Measurements from ENCODE around the gene PSMD8. TPM values are rescaled to one million over a fixed set of nuclear protein-coding genes. Genes with fewer than 3 reads are reported as not detected.

The PSMD8 gene
- total and polyA plus RNA-seq, 2 of the 8 experiments (the other 6 are each of a cell fraction or from before 2014, with no cell fraction given): 170 to 486 TPM

DNA sequence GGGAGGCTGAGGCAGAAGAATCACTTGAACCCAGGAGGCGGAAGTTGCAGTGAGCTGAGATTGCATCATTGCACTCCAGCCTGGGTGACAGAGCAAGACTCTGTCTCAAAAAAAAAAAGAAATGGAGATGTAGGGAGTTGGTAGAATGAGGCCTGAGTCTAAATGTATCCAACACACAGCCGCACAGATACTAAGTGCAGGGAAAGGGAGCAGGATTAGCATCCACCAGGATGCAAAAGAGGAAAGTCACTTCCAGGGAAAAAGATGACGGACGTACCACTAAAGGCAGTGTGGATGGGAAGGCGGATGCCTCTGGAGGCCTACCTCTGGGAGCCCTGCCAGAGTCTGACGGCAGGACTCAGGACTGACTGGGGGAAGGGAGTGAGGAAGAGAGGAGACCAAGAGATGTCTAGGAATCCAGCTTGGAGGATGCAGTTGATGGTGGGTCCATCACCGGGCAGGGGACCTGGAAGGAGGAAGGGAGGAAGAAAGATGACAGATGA, 35.3 kb downstream of the PSMD8 start:
- H2AK5ac ChIP-seq (ENCODE audit: low read depth, low read length): peak overlapping the region; percentile 53; the same call in 1 of the 2 replicates
- no peak for FAIRE-seq
- H3K56ac ChIP-seq (replicated peaks; ENCODE audit: insufficient read length, low read depth, low read length): no peak overlapping the region
- no peak overlapping the region for H4K8ac ChIP-seq (ENCODE audit: extremely low read depth, insufficient read depth, low read length)
- H4K5ac ChIP-seq (ENCODE audit: insufficient read length, low read depth, low read length): no peak overlapping the region
- H3K79me2 ChIP-seq (ENCODE audit: control insufficient read depth in 1 of 2, insufficient read depth in 2 of 2, low read length in 2 of 2): no peaks in the 10 kb centered on the region
- H3K36me3 ChIP-seq (ENCODE audit: control insufficient read depth in 2 of 4, insufficient read depth in 4 of 4, low read length in 3 of 4): no peaks in the 10 kb centered on the region
- no peak overlapping the region for H4K91ac ChIP-seq (replicated peaks; ENCODE audit: insufficient read length, low read length)
- H2BK5ac ChIP-seq (ENCODE audit: low read depth, low read length): no peak overlapping the region
- H2BK20ac ChIP-seq (ENCODE audit: low read length): no peak overlapping the region
- H4K20me1 ChIP-seq (replicated peaks in 1 of 2; ENCODE audit: control insufficient read depth in 1 of 2, insufficient read depth in 2 of 2, low read length in 2 of 2): no peaks in the 10 kb centered on the region
- peak overlapping the region in 1 of 4 experiments; percentile 11; a peak in 1 of 7 replicates for H3K9ac ChIP-seq (replicated peaks in 1 of 4; ENCODE audit: extremely low read depth in 1 of 4, low read depth in 3 of 4, low read length in 3 of 4)
- no peak overlapping the region for H3K4me2 ChIP-seq (ENCODE audit: insufficient read depth in 1 of 2, low read depth in 2 of 2, low read length in 2 of 2)
- H3K14ac ChIP-seq (ENCODE audit: insufficient read length): no peak overlapping the region
- H3K9me3 ChIP-seq (ENCODE audit: insufficient read depth in 2 of 2, low read depth in 1 of 2, low read length in 1 of 2): no peaks in the 10 kb centered on the region
- peaks cover 0 to 2% (median 0%) of the 10 kb centered on the region in 4 experiments; a peak in 1 of 7 replicates for H3K27me3 ChIP-seq (replicated peaks in 1 of 4; ENCODE audit: control insufficient read depth in 3 of 4, extremely low read depth in 1 of 4, insufficient read depth in 3 of 4, low read length in 3 of 4)
- no peaks in the 10 kb centered on the region; the same call in 1 of the 2 replicates for H3K79me1 ChIP-seq (ENCODE audit: low read depth, low read length)
- H3K4me3 ChIP-seq (ENCODE audit: extremely low read depth in 1 of 4, insufficient read depth in 2 of 4, low read depth in 3 of 4, low read length in 4 of 4): no peak overlapping the region
- no peak overlapping the region for H3K4ac ChIP-seq (replicated peaks; ENCODE audit: insufficient read length, low read depth, low read length)
- peaks cover 0 to 3% (median 0%) of the 10 kb centered on the region in 4 experiments; a peak in 1 of 7 replicates for H3K4me1 ChIP-seq (replicated peaks in 1 of 4; ENCODE audit: control insufficient read depth in 3 of 4, insufficient read depth in 4 of 4, low read length in 3 of 4)
- TF ChIP-seq SP4 (IDR thresholded peaks at IDR 0.05; ENCODE audit: low read length) (no peak), POLR2A (IDR thresholded peaks at IDR 0.05; ENCODE audit: control extremely low read depth in 1 of 2, low read depth in 2 of 2, low read length in 2 of 2) (no peak), GTF2F1 (IDR thresholded peaks at IDR 0.05; ENCODE audit: borderline replicate concordance, low read depth, low read length) (no peak), CBX8 (IDR thresholded peaks at IDR 0.05; ENCODE audit: borderline replicate concordance, low read depth, low read length) (no peak), TAF1 (IDR thresholded peaks at IDR 0.05; ENCODE audit: low read depth, low read length) (no peak), NRF1 (IDR thresholded peaks at IDR 0.05; ENCODE audit: low read depth, low read length) (no peak), YY1 (IDR thresholded peaks at IDR 0.05; ENCODE audit: low read depth, low read length) (no peak), TEAD4 (IDR thresholded peaks at IDR 0.05; ENCODE audit: low read depth, low read length) (no peak), EGR1 (IDR thresholded peaks at IDR 0.05; ENCODE audit: borderline replicate concordance, low read depth, low read length) (no peak), CREB1 (IDR thresholded peaks at IDR 0.05) (no peak), RNF2 (IDR thresholded peaks at IDR 0.05; ENCODE audit: borderline replicate concordance, low read depth, low read length, missing control alignments, poor library complexity, severe bottlenecking) (no peak), GABPA (IDR thresholded peaks at IDR 0.05; ENCODE audit: borderline replicate concordance, insufficient read depth, low read length) (no peak)
- no peak overlapping the region for H2AFZ ChIP-seq (ENCODE audit: low read length)
- 93% methylated on average over 6 of the region's 7 CpGs; no CpG with 5 or more reads in 1 of the 2 experiments for WGBS, 2 experiments (ENCODE audit: extremely low coverage in 1 of 2, insufficient coverage in 1 of 2, insufficient read length in 1 of 2, insufficient replicate concordance in 2 of 2, low coverage in 1 of 2, low lambda C conversion rate in 2 of 2, missing lambda C conversion rate in 1 of 2)
- ChIA-PET POLR2A (ENCODE audit: partially characterized antibody) (interaction anchor here (1.6 to 1.7 kb wide), 2 partner anchors 11 to 15 kb away, joined by 4 to 5 read pairs; no protein-coding TSS in a partner anchor), CTCF (ENCODE audit: partially characterized antibody) (interaction anchor here (0.8 to 1.1 kb wide), 3 partner anchors 38 to 225 kb away, joined by 3 to 4 read pairs (median 3); no protein-coding TSS in a partner anchor)
- no peaks in the 10 kb centered on the region for H3K23me2 ChIP-seq (ENCODE audit: low read depth, low read length)
- DNase-seq (ENCODE audit: low read depth in 1 of 2, low spot score in 2 of 2): no peak
- H3K27ac ChIP-seq (ENCODE audit: low read depth, low read length): no peak overlapping the region
- no peak overlapping the region for H3K18ac ChIP-seq (ENCODE audit: extremely low read depth, low read length)
- H3K23ac ChIP-seq (ENCODE audit: insufficient read length): peak overlapping the region; percentile 79
- H2BK120ac ChIP-seq (replicated peaks; ENCODE audit: low read depth, low read length): no peak overlapping the region
- H2BK15ac ChIP-seq (ENCODE audit: low read length): no peak overlapping the region
- H2BK12ac ChIP-seq (ENCODE audit: low read depth, low read length): no peak overlapping the region

Data from H1 (cell line).